ENCODE data around the gene BRD8.

Gene BRD8

GRCh38 chr5:138141734-138142133 is 36.7 kb downstream of the BRD8 start:
- no peak for TF ChIP-seq CTCF (IDR thresholded peaks at IDR 0.05; ENCODE audit: low read depth, low read length)
- H3K4me3 ChIP-seq (ENCODE audit: low read depth, low read length): no peak overlapping the region
- in situ Hi-C loops (cut with HindIII; ENCODE audit: low sequenced_read_pairs): no loop called here
- no peak for DNase-seq (ENCODE audit: low read depth, low spot score)

GRCh38 chr5:138140268-138140667 is 38.2 kb downstream of the BRD8 start:
- H3K4me3 ChIP-seq (ENCODE audit: low read depth, low read length): no peak overlapping the region
- no peak for DNase-seq (ENCODE audit: low read depth, low spot score)
- in situ Hi-C loops (cut with HindIII; ENCODE audit: low sequenced_read_pairs): no loop called here
- TF ChIP-seq CTCF (IDR thresholded peaks at IDR 0.05; ENCODE audit: low read depth, low read length): no peak

GRCh38 chr5:138139781-138140090 is 38.7 kb downstream of the BRD8 start:
- in situ Hi-C loops (cut with HindIII; ENCODE audit: low sequenced_read_pairs): no loop called here
- DNase-seq (ENCODE audit: low read depth, low spot score): no peak
- no peak overlapping the region for H3K4me3 ChIP-seq (ENCODE audit: low read depth, low read length)
- no peak for TF ChIP-seq CTCF (IDR thresholded peaks at IDR 0.05; ENCODE audit: low read depth, low read length)

- DNase-seq (ENCODE audit: low read depth, low spot score): peak; percentile 71
- peak within 1 kb of the TSS; percentile 57 for H3K4me3 ChIP-seq (ENCODE audit: low read depth, low read length)
- TF ChIP-seq CTCF (IDR thresholded peaks at IDR 0.05; ENCODE audit: low read depth, low read length): no peak
- in situ Hi-C loops (cut with HindIII; ENCODE audit: low sequenced_read_pairs): no loop called here
These were observed 39.3 kb downstream of the BRD8 start, which contains the start of gene NME5 for GRCh38 chr5:138138949-138139780. Gene NME5 (minus strand): TSS chr5:138139428. CDS start chr5:138138780, 648 bp downstream.

- no peak for TF ChIP-seq CTCF (IDR thresholded peaks at IDR 0.05; ENCODE audit: low read depth, low read length)
- no peak overlapping the region for H3K4me3 ChIP-seq (ENCODE audit: low read depth, low read length)
- in situ Hi-C loops (cut with HindIII; ENCODE audit: low sequenced_read_pairs): no loop called here
- DNase-seq (ENCODE audit: low read depth, low spot score): no peak
These were observed 45.9 kb downstream of the BRD8 start for GRCh38 chr5:138132543-138132942.

- TF ChIP-seq CTCF (IDR thresholded peaks at IDR 0.05; ENCODE audit: low read depth, low read length): no peak
- DNase-seq (ENCODE audit: low read depth, low spot score): no peak
- in situ Hi-C loops (cut with HindIII; ENCODE audit: low sequenced_read_pairs): no loop called here
- H3K4me3 ChIP-seq (ENCODE audit: low read depth, low read length): no peak overlapping the region
These were observed 49.1 kb downstream of the BRD8 start for GRCh38 chr5:138129347-138129746.

Measured in astrocyte of the spinal cord (primary cell).